ENCODE results near the gene PDZK1IP1.

DNA sequence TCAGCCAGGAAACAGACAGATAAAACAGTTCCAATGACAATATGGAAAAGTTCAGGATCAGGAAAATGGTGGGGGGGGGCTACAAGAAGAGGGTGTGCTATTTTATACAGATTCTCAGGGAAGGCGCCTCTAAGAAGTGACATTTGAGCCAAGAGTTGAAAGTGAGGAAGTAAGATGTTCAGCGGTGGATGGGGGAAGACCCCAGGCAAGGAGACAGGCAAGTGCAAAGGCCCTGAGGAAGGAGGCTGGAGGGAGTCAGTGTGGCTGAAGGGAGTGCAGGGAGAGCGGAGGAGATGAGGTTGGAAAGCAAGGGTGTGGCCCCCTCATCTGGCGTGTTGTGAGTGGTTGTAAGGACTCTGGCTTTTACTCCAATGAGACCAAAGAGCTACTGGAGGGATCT is 8.4 kb upstream of the PDZK1IP1 start:
- TF ChIP-seq, protein P1, sequence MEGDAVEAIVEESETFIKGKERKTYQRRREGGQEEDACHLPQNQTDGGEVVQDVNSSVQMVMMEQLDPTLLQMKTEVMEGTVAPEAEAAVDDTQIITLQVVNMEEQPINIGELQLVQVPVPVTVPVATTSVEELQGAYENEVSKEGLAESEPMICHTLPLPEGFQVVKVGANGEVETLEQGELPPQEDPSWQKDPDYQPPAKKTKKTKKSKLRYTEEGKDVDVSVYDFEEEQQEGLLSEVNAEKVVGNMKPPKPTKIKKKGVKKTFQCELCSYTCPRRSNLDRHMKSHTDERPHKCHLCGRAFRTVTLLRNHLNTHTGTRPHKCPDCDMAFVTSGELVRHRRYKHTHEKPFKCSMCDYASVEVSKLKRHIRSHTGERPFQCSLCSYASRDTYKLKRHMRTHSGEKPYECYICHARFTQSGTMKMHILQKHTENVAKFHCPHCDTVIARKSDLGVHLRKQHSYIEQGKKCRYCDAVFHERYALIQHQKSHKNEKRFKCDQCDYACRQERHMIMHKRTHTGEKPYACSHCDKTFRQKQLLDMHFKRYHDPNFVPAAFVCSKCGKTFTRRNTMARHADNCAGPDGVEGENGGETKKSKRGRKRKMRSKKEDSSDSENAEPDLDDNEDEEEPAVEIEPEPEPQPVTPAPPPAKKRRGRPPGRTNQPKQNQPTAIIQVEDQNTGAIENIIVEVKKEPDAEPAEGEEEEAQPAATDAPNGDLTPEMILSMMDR (IDR thresholded peaks at IDR 0.05): no peak
- no peak for TF ChIP-seq EZH2 (IDR thresholded peaks at IDR 0.05; ENCODE audit: borderline replicate concordance, insufficient read depth, low read depth, low read length, poor library complexity, severe bottlenecking)
